ENCODE measurements around the gene CENPF.
"Not testable (repeated sequence)": the region's sequence is repeated elsewhere in the genome, so short reads cannot be mapped to it uniquely, and the experiment has no call there.

CENPF gene

GRCh38 chr1:214604523-214604922, 1.5 kb downstream of the CENPF start:
- no peak for ATAC-seq
- peak overlapping the region; percentile 91 for H3K4me3 Mint-ChIP-seq
- DNase-seq = no peak
- H3K4me1 Mint-ChIP-seq = peaks cover 19% of the 10 kb centered on the region
- H3K9me3 Mint-ChIP-seq = no peaks in the 10 kb centered on the region
- no peak overlapping the region for H3K27ac Mint-ChIP-seq
- H3K27me3 Mint-ChIP-seq = peaks cover 3% of the 10 kb centered on the region
- H3K36me3 Mint-ChIP-seq (ENCODE audit: low read depth) = peaks cover 11% of the 10 kb centered on the region

- DNase-seq, H3K9me3 Mint-ChIP-seq, H3K27me3 Mint-ChIP-seq, H3K27ac Mint-ChIP-seq, H3K4me3 Mint-ChIP-seq, ATAC-seq: not testable (repeated sequence)
- peaks cover 19% of the 10 kb centered on the region for H3K4me1 Mint-ChIP-seq
- H3K36me3 Mint-ChIP-seq (ENCODE audit: low read depth) = peaks cover 14% of the 10 kb centered on the region
Measured at GRCh38 chr1:214605484-214605883, 2.5 kb downstream of the CENPF start.

DNA sequence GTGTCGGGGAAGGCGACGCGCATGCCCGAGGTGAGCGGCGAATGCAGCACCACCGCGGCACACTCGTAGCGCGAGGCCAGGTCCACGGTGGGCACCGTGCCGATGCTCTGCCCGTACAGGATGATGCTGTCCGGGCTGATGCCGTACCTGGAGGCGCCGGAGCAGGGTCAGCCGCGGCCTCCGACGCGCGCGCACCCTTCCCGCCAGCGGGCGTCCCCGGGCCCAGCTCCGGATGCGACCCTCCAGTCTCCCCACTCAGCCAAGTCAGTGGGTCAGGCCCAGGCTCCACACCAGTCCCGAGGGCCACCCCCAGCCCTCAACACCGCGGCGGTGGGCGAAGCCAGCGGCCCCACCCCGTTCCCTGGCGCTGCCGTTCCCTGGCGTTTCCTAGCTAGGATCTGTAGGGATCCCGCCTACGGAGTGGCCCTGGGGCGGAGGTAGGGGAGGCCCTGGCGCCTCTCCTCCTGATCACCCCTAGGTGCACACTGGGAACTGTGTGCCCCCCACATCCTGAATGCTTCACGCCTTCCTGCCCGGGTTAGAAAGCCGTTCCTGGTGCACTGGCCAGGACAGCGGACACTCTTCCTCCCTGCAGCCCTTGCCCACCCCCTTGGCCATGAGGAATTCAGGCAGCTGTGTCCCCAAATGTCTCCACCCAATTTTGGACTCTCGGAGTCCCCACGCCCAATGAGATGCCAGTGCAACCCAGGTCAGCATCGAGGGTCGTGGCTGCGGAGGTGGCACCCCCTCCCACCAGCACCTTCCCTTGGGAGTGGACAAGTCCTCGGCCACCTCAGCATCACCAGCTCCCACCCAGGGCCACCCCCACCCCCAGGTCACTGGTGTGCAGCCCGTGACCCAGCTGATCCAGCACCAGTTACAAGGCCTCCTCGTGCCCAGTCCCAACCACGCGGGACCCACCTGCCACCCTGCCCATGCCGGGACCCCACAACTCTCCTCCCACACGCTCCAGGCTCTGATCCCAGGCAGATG, 3.2 kb downstream of the CENPF start:
- H3K4me1 Mint-ChIP-seq = peaks cover 19% of the 10 kb centered on the region
- not testable (repeated sequence) for H3K9me3 Mint-ChIP-seq, H3K27ac Mint-ChIP-seq, DNase-seq, ATAC-seq, H3K4me3 Mint-ChIP-seq, H3K27me3 Mint-ChIP-seq
- peaks cover 17% of the 10 kb centered on the region for H3K36me3 Mint-ChIP-seq (ENCODE audit: low read depth)

- Mint-ChIP-seq H3K4me1 (peaks cover 11% of the 10 kb centered on the region), H3K36me3 (ENCODE audit: low read depth) (peaks cover 17% of the 10 kb centered on the region)
- H3K27me3 Mint-ChIP-seq, H3K27ac Mint-ChIP-seq, H3K4me3 Mint-ChIP-seq, DNase-seq, H3K9me3 Mint-ChIP-seq, ATAC-seq: not testable (repeated sequence)
Measured at GRCh38 chr1:214607492-214608215, 4.7 kb downstream of the CENPF start.

DNA sequence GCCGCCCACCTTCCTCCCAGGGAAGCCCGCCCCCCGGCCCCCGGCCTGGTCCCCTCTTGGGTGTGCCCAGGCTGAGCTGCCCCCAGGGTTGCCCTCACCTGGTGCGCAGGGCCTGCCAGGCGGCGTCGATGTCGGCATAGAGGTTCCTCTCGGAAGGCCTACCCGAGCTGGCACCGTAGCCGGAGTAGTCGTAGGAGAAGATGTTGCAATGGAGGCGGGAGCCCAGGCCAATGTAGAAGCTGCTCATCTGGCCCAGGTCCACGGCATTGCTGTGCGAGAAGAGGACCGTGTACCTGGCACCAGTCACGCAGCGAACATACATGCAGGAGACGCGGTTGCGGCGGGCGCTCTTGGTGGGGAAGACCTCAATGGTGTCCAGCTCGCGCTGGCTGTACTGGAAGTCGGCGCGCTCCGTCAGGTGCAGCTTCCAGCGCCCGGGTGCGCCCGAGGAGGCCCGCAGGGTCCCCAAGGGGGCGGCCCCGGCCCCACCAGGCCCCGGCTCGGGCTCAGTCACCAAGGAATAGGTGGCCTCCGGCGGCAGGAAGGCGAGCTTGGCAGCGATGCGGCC, 5.3 kb downstream of the CENPF start:
- not testable (repeated sequence) for ATAC-seq, H3K27ac Mint-ChIP-seq, DNase-seq, H3K4me1 Mint-ChIP-seq, H3K27me3 Mint-ChIP-seq, H3K9me3 Mint-ChIP-seq, H3K4me3 Mint-ChIP-seq
- peaks cover 19% of the 10 kb centered on the region for H3K36me3 Mint-ChIP-seq (ENCODE audit: low read depth)

DNA sequence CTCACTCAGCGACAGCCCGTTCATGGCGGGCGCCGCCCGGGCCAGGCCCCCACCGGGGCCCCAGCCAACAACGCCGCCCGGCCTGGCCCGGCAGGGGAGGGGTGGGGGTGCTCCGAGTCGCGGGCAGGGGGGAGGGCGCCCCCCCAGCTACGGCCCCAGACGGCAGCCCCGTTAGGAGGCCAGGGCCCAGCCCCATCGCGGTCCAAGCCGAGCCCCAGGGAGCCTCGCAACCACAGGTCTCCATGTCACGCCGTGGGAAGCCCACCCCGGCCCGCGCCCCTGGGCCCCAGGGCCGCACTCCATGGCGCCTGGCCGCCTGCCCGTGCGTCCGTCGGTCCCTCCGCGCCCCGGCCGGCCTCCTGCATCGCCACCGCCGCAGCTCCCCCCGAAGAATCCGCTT, 5.8 kb downstream of the CENPF start:
- not testable (repeated sequence) for H3K9me3 Mint-ChIP-seq, ATAC-seq, H3K27ac Mint-ChIP-seq, H3K4me1 Mint-ChIP-seq, DNase-seq, H3K27me3 Mint-ChIP-seq, H3K4me3 Mint-ChIP-seq
- H3K36me3 Mint-ChIP-seq (ENCODE audit: low read depth) = peaks cover 20% of the 10 kb centered on the region

DNA sequence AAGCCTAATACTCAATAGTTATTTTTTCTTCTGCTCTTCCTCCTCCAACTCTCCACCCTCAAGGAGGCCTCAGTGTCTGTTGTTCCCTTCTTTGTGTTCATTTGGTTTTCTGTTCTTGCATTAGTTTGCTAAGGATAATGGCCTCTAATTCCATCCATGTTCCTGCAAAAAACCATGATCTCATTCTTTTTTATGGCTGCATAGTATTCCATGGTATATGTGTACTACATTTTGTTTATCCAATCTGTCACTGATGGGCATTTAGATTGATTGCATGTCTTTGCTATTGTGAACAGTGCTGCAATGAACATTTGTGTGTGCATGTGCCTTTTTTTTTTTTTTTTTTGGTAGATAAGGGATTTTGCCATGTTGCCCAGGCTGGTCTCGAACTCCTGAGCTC, 6.7 kb downstream of the CENPF start:
- ATAC-seq = no peak
- Mint-ChIP-seq H3K9me3 (no peaks in the 10 kb centered on the region), H3K27ac (no peak overlapping the region), H3K36me3 (ENCODE audit: low read depth) (peaks cover 25% of the 10 kb centered on the region), H3K27me3 (no peaks in the 10 kb centered on the region), H3K4me3 (no peak overlapping the region), H3K4me1 (peaks cover 3% of the 10 kb centered on the region)
- no peak for DNase-seq

GRCh38 chr1:214610136-214610535, 7.1 kb downstream of the CENPF start:
- not testable (repeated sequence) for H3K4me3 Mint-ChIP-seq, H3K4me1 Mint-ChIP-seq, H3K27ac Mint-ChIP-seq, ATAC-seq, H3K27me3 Mint-ChIP-seq, DNase-seq, H3K9me3 Mint-ChIP-seq
- peaks cover 28% of the 10 kb centered on the region for H3K36me3 Mint-ChIP-seq (ENCODE audit: low read depth)

DNA sequence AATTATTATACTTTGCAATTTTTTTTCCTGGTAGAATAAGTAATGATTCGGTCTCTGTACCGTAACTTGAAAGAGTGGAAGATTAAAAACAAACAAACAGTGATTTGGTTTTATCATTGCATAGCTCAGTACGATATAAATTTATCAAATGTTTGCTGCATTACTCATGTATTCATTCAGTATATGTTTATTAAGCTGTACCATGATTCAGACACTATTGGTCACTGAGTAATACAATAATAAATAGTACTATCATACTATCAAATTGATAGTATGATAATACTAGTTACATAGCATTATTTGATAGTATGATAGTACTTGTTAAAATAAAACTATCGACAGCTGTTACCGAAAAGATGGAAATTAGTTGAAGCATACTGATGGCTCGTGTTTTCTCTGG, 12.1 kb downstream of the CENPF start:
- H3K4me1 Mint-ChIP-seq = peaks cover 9% of the 10 kb centered on the region
- no peak for ATAC-seq
- peaks cover 49% of the 10 kb centered on the region for H3K36me3 Mint-ChIP-seq (ENCODE audit: low read depth)
- DNase-seq = no peak
- H3K9me3 Mint-ChIP-seq = no peaks in the 10 kb centered on the region
- H3K27ac Mint-ChIP-seq = no peak overlapping the region
- no peak overlapping the region for H3K4me3 Mint-ChIP-seq
- no peaks in the 10 kb centered on the region for H3K27me3 Mint-ChIP-seq

GRCh38 chr1:214615871-214616270, 12.9 kb downstream of the CENPF start:
- Mint-ChIP-seq H3K27me3 (no peaks in the 10 kb centered on the region), H3K27ac (no peak overlapping the region), H3K36me3 (ENCODE audit: low read depth) (peaks cover 52% of the 10 kb centered on the region), H3K9me3 (no peaks in the 10 kb centered on the region), H3K4me1 (peaks cover 9% of the 10 kb centered on the region), H3K4me3 (no peak overlapping the region)
- ATAC-seq (no peak), DNase-seq (no peak)

GRCh38 chr1:214617246-214617645, 14.3 kb downstream of the CENPF start:
- H3K27me3 Mint-ChIP-seq = no peaks in the 10 kb centered on the region
- H3K9me3 Mint-ChIP-seq = no peaks in the 10 kb centered on the region
- DNase-seq = no peak
- peaks cover 9% of the 10 kb centered on the region for H3K4me1 Mint-ChIP-seq
- no peak overlapping the region for H3K4me3 Mint-ChIP-seq
- no peak overlapping the region for H3K27ac Mint-ChIP-seq
- H3K36me3 Mint-ChIP-seq (ENCODE audit: low read depth) = peaks cover 62% of the 10 kb centered on the region
- ATAC-seq = no peak

DNA sequence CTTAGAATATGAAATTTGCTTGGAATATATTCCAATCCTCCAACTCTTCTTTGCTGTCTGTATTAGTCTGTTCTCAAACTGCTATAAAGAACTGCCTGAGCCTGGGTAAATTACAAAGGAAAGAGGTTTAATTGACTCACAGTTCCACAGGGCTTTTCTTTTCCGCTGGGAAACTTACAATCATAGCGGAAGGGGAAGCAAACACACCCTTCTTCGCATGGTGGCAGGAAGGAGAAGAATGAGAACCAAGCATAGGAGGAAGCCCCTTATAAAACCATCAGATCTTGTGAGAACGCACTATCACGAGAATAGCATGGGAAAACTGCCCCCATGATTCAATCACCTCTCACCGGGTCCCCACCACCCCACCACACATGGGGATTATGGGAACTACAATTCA, 14.8 kb downstream of the CENPF start:
- no peaks in the 10 kb centered on the region for H3K9me3 Mint-ChIP-seq
- peaks cover 9% of the 10 kb centered on the region for H3K4me1 Mint-ChIP-seq
- DNase-seq (no peak), ATAC-seq (no peak)
- no peaks in the 10 kb centered on the region for H3K27me3 Mint-ChIP-seq
- H3K27ac Mint-ChIP-seq = no peak overlapping the region
- no peak overlapping the region for H3K4me3 Mint-ChIP-seq
- H3K36me3 Mint-ChIP-seq (ENCODE audit: low read depth) = peaks cover 62% of the 10 kb centered on the region

DNA sequence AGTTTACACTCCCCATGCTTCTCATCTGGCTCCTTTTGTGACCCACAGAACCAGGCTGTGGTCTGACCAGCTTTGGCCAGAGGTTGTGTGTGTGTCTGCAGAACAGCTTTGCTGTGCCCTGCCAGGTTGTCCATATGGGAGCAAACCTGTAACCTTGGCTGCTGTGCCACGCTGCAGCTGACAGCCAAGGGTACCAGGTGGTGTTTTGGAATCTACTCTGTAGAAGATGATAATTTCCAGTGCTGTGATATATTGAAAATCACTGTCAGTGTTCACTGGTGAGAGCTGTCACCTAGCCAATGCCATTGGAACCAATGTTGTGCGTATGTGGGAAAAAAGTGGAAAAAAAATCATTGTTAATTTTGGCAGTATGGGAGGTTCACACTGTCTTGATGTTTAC, 18.2 kb downstream of the CENPF start:
- DNase-seq (no peak), ATAC-seq (no peak)
- H3K9me3 Mint-ChIP-seq = no peaks in the 10 kb centered on the region
- no peaks in the 10 kb centered on the region for H3K27me3 Mint-ChIP-seq
- H3K36me3 Mint-ChIP-seq (ENCODE audit: low read depth) = peaks cover 48% of the 10 kb centered on the region
- H3K4me3 Mint-ChIP-seq = no peak overlapping the region
- peaks cover 5% of the 10 kb centered on the region for H3K4me1 Mint-ChIP-seq
- H3K27ac Mint-ChIP-seq = no peak overlapping the region

DNA sequence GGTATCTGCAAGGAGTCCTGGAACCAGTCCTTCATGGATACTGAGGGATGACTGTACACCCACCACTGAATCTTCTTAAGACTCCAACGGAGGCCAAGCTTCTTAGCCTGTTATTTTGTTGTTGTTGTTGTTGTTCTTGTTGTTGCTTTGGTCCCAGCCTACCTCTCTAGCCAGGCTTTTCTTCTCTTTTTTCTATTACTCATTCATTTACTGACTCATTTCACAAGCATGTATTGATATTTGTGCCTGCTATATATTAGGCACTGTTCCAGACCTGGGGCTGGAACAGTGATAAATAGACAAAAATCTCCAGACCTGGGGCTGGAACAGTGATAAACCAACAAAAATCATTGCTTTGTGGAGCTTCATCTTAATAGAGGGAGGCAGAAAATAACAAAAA, 20.4 kb downstream of the CENPF start:
- no peak for ATAC-seq
- Mint-ChIP-seq H3K27ac (no peak overlapping the region), H3K27me3 (no peaks in the 10 kb centered on the region), H3K4me1 (no peaks in the 10 kb centered on the region), H3K9me3 (no peaks in the 10 kb centered on the region), H3K4me3 (no peak overlapping the region), H3K36me3 (ENCODE audit: low read depth) (peaks cover 39% of the 10 kb centered on the region)
- DNase-seq = no peak

- Mint-ChIP-seq H3K27me3 (no peaks in the 10 kb centered on the region), H3K4me1 (peaks cover 18% of the 10 kb centered on the region), H3K4me3 (no peak overlapping the region), H3K27ac (no peak overlapping the region), H3K9me3 (no peaks in the 10 kb centered on the region), H3K36me3 (ENCODE audit: low read depth) (peaks cover 53% of the 10 kb centered on the region)
- ATAC-seq (no peak), DNase-seq (no peak)
Measured at GRCh38 chr1:214632091-214632490, 29.1 kb downstream of the CENPF start.
